ENCODE results near the gene RFC4.

DNA sequence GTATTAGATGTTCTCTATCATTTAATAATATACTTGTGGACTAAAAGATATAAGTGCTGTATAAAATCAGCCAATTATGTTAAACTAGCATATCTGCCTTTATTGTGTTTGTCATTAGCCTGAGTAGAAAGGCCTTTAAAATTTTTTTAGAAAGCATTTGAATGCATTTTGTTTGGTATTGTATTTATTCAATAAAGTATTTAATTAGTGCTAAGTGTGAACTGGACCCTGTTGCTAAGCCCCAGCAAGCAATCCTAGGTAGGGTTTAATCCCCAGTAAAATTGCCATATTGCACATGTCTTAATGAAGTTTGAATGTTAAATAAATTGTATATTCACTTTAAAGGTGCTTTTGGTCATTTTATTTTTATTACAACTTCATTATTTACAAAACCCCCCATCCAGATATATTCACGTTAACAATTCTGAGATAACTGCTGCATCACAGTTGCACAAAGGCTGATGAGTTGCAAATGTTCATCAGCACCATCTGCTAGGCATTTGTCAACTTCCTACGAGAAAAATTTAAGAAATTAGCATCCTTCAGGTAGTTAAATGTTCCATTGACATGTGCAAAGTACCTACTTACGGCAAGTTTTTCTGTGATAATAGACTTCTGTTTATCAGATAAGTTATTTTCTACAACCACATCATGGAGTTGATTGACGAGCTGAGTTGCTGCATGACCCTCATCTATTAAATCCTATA lies 16.6 kb downstream of the RFC4 start:
- no peak for TF ChIP-seq POLR2A (IDR thresholded peaks at IDR 0.05; ENCODE audit: low read depth, low read length)
- no peak for TF ChIP-seq POU2F2 (IDR thresholded peaks at IDR 0.05; ENCODE audit: low read depth, low read length)
- no peak for TF ChIP-seq TAF1 (IDR thresholded peaks at IDR 0.05; ENCODE audit: low read depth, low read length)

All from GM12891 (cell line).